Ishikawa (cell line): Measurements from ENCODE around the gene HAPLN2.

Source experiments
- CEBPB ChIP-seq: IDR thresholded peaks from 2 replicates; pipeline ENCODE4 v1.6.1; 2012
- CREB1 ChIP-seq: IDR thresholded peaks from 2 replicates; pipeline ENCODE4 v1.6.1; 2012; ENCODE audit warnings: low read depth
- EGR1 ChIP-seq: IDR thresholded peaks from 2 replicates; pipeline ENCODE4 v1.6.1; 2012
- EP300 ChIP-seq: IDR thresholded peaks from 2 replicates; pipeline ENCODE4 v1.6.1; 2012; ENCODE audit warnings: borderline replicate concordance
- FOXM1 ChIP-seq: IDR thresholded peaks from 2 replicates; pipeline ENCODE4 v1.6.1; 2012; ENCODE audit warnings: low read depth, borderline replicate concordance
- MAX ChIP-seq: IDR thresholded peaks from 2 replicates; pipeline ENCODE4 v1.6.1; 2012
- REST ChIP-seq: IDR thresholded peaks from 2 replicates; pipeline ENCODE4 v1.6.1; 2012; ENCODE audit warnings: low read depth, mild to moderate bottlenecking
- TAF1 ChIP-seq: IDR thresholded peaks from 2 replicates; pipeline ENCODE4 v1.6.1; 2012; ENCODE audit warnings: low read depth, mild to moderate bottlenecking
- TEAD4 ChIP-seq: IDR thresholded peaks from 2 replicates; pipeline ENCODE4 v1.6.1; 2012
- ZBTB7A ChIP-seq: IDR thresholded peaks from 2 replicates; pipeline ENCODE4 v1.6.1; 2012; ENCODE audit warnings: low read depth

- TF ChIP-seq EP300 (no peak), TAF1 (no peak), TEAD4 (no peak), CEBPB (no peak), FOXM1 (no peak), ZBTB7A (no peak), CREB1 (no peak), REST (no peak), MAX (no peak), EGR1 (no peak)
Observed at GRCh38 chr1:156616463-156616862, 2.8 kb upstream of the HAPLN2 start.
